ENCODE results near the gene POLD3. TPM values are rescaled to one million over a fixed set of nuclear protein-coding genes. Genes with fewer than 3 reads are reported as not detected.

The POLD3 gene
- total RNA-seq, 1 experiment from 2014 or later: 19.5 TPM

DNA sequence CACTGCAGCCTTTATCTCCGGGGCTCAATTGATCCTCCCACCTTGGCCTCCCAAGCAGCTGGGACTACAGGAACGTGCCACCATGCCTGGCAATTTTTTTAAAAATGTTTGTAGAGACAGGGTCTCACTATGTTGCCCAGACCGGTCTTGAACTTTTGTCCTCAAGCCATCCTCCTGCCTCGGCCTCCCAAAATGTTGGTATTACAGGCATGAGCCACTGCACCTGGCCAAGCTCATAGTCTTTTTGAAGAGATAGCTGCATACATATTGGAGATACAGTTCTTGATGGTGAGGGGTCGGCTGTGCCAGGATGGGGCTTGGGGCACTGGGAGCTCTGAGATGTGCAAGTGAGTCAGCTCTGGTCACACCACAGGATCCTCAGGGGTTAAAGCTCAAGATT, 85.7 kb downstream of the POLD3 start:
- peaks cover 10% of the 10 kb centered on the region for H3K4me1 Mint-ChIP-seq (ENCODE audit: insufficient read depth, unreplicated experiment)
- BruUV-seq (replicated peaks): no TSS peak
- H3K9me3 Mint-ChIP-seq (ENCODE audit: unreplicated experiment): no peaks in the 10 kb centered on the region
- intact Hi-C loops (cut with micrococcal nuclease): no loop called here
- CTCF ChIA-PET: interaction anchor here (0.7 to 1.4 kb wide), 4 partner anchors 16 to 43 kb away, joined by 3 to 4 read pairs (median 4); no protein-coding TSS in a partner anchor
- no peak overlapping the region for H3K4me3 Mint-ChIP-seq (ENCODE audit: unreplicated experiment)
- no peaks in the 10 kb centered on the region for H3K36me3 Mint-ChIP-seq (ENCODE audit: insufficient read depth, unreplicated experiment)
- no peak overlapping the region for H3K27ac Mint-ChIP-seq (ENCODE audit: low read depth, unreplicated experiment)
- TF ChIP-seq, protein P1, sequence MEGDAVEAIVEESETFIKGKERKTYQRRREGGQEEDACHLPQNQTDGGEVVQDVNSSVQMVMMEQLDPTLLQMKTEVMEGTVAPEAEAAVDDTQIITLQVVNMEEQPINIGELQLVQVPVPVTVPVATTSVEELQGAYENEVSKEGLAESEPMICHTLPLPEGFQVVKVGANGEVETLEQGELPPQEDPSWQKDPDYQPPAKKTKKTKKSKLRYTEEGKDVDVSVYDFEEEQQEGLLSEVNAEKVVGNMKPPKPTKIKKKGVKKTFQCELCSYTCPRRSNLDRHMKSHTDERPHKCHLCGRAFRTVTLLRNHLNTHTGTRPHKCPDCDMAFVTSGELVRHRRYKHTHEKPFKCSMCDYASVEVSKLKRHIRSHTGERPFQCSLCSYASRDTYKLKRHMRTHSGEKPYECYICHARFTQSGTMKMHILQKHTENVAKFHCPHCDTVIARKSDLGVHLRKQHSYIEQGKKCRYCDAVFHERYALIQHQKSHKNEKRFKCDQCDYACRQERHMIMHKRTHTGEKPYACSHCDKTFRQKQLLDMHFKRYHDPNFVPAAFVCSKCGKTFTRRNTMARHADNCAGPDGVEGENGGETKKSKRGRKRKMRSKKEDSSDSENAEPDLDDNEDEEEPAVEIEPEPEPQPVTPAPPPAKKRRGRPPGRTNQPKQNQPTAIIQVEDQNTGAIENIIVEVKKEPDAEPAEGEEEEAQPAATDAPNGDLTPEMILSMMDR (IDR thresholded peaks at IDR 0.05; ENCODE audit: unreplicated experiment): no peak
- POLR2A ChIA-PET: no interaction called here
- no peaks in the 10 kb centered on the region for H3K27me3 Mint-ChIP-seq (ENCODE audit: insufficient read depth, unreplicated experiment)
- DNase-seq (ENCODE audit: unreplicated experiment): no peak

DNA sequence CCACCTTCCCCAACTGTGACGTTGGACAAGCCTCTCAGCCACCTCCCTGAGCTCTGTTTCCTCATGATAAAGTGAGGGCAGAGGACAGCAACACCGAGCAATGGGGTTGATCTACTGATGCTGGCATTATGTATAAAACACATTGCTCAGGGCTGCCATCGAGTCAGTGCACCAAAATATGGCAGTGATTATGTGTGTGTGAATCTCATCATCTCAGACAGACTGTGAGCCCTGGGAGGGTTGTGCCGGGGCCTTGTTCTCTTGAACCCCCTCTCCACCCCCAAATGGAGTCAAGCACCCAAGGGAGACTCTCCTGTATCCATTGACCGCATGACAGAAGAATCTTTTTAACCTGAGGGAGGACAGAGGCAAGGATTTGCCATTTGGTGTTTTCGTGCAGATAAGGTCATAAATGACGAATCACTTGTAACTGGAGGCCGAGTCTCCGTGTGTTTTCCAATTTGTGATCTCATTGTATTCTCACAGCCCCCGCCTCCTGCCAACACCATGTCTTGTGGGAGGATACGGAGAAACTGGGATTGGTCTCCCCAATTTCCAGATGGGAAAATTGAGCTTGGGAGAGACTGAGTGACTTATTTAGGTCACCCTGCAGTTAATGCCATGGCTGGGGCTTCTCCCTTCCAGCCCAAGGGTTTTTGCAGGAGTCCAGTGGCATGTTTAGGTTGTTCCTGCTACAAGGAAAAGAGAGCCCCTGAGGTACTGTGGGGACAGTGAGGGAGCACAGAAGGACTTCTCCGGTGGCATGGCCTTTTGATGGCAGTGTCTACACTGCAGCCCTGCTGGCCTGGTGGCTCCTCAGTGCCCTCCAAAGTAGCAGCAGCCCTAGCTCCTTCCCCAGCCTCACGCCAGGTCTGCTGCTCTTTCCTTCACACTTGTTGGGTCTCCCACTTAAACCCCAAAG, 86.5 kb downstream of the POLD3 start:
- BruUV-seq (replicated peaks): no TSS peak
- TF ChIP-seq, protein P1 (IDR thresholded peaks at IDR 0.05; ENCODE audit: unreplicated experiment): no peak
- Mint-ChIP-seq H3K27me3 (ENCODE audit: insufficient read depth, unreplicated experiment) (no peaks in the 10 kb centered on the region), H3K4me3 (ENCODE audit: unreplicated experiment) (no peak overlapping the region), H3K27ac (ENCODE audit: low read depth, unreplicated experiment) (no peak overlapping the region), H3K9me3 (ENCODE audit: unreplicated experiment) (no peaks in the 10 kb centered on the region), H3K36me3 (ENCODE audit: insufficient read depth, unreplicated experiment) (no peaks in the 10 kb centered on the region), H3K4me1 (ENCODE audit: insufficient read depth, unreplicated experiment) (peaks cover 2% of the 10 kb centered on the region)
- DNase-seq (ENCODE audit: unreplicated experiment): no peak
- ChIA-PET POLR2A (no interaction called here), CTCF (interaction anchor here (0.7 to 1.1 kb wide), 3 partner anchors 16 to 24 kb away, joined by 3 to 4 read pairs (median 4); no protein-coding TSS in a partner anchor)
- intact Hi-C loops (cut with micrococcal nuclease): no loop called here

DNA sequence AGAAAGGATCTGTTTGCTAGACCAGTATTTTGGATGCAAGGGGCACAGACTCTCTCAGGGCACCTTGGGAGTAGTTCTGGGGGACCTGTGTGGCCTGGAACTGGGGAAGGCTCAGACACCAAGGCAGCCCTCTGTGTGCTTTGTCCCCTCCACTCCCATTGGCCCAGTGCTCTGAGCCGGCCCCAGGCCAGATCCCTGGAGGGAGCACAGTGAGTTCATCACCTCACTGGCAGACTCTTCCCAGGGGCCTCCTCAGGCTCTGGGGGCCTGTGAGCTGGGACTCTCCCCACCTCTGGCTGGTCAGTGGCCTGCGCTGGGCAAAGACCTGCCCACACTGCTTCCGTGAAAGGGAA, 87.1 kb downstream of the POLD3 start:
- intact Hi-C loops (cut with micrococcal nuclease): no loop called here
- no peak for DNase-seq (ENCODE audit: unreplicated experiment)
- Mint-ChIP-seq H3K36me3 (ENCODE audit: insufficient read depth, unreplicated experiment) (no peaks in the 10 kb centered on the region), H3K27ac (ENCODE audit: low read depth, unreplicated experiment) (no peak overlapping the region), H3K4me1 (ENCODE audit: insufficient read depth, unreplicated experiment) (no peaks in the 10 kb centered on the region), H3K27me3 (ENCODE audit: insufficient read depth, unreplicated experiment) (no peaks in the 10 kb centered on the region), H3K4me3 (ENCODE audit: unreplicated experiment) (no peak overlapping the region), H3K9me3 (ENCODE audit: unreplicated experiment) (no peaks in the 10 kb centered on the region)
- ChIA-PET CTCF (no interaction called here), POLR2A (no interaction called here)
- no TSS peak for BruUV-seq (replicated peaks)
- TF ChIP-seq, protein P1 (IDR thresholded peaks at IDR 0.05; ENCODE audit: unreplicated experiment): no peak

DNA sequence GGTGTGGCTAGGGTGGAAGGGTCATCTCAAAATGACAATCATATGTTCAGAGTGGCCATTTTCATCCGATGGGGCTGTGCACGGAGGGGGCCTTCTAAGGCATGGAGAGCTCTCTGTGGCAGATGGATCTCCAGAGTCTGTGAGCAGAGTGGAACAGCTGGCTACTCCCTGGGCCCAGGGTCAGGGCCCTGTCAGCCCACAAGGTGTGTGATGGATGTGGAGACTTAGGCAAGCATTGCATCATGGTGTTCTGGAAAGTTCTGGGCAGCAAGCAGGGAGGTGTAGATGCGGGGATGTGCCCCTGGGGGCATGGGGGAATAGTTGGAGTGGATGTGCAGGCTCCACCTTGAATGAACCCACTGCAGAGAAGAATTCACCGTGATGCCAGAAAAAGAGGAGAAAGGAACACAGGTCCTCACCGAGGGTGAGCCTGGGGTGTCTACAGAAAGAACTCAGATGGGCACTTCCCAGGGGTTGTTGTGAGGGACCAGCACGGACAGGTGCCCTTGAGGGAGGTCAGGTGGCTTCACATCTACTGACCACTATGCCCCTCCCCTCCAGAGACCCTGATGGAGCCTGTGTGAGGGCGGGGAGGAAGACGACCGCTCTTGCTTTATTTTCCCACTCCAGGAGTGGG, 87.8 kb downstream of the POLD3 start:
- no peaks in the 10 kb centered on the region for H3K36me3 Mint-ChIP-seq (ENCODE audit: insufficient read depth, unreplicated experiment)
- no peak overlapping the region for H3K4me3 Mint-ChIP-seq (ENCODE audit: unreplicated experiment)
- POLR2A ChIA-PET: interaction anchor here (1.2 kb wide), 1 partner anchor 16 kb away, joined by 4 read pairs; no protein-coding TSS in a partner anchor
- TF ChIP-seq, protein P1 (IDR thresholded peaks at IDR 0.05; ENCODE audit: unreplicated experiment): no peak
- intact Hi-C loops (cut with micrococcal nuclease): no loop called here
- no peaks in the 10 kb centered on the region for H3K9me3 Mint-ChIP-seq (ENCODE audit: unreplicated experiment)
- DNase-seq (ENCODE audit: unreplicated experiment): no peak
- BruUV-seq (replicated peaks): no TSS peak
- CTCF ChIA-PET: interaction anchor here (0.9 to 1.0 kb wide), 2 partner anchors 16 to 23 kb away, joined by 3 to 5 read pairs; no protein-coding TSS in a partner anchor
- no peaks in the 10 kb centered on the region for H3K27me3 Mint-ChIP-seq (ENCODE audit: insufficient read depth, unreplicated experiment)
- H3K4me1 Mint-ChIP-seq (ENCODE audit: insufficient read depth, unreplicated experiment): no peaks in the 10 kb centered on the region
- no peak overlapping the region for H3K27ac Mint-ChIP-seq (ENCODE audit: low read depth, unreplicated experiment)
